Measurements from ENCODE around the gene KIF5C.

- no peak for TF ChIP-seq CTCF (IDR thresholded peaks at IDR 0.05; ENCODE audit: insufficient read depth, low read length)
- no peak for TF ChIP-seq GABPA (IDR thresholded peaks at IDR 0.05; ENCODE audit: low read depth)
- TF ChIP-seq REST (IDR thresholded peaks at IDR 0.05; ENCODE audit: insufficient replicate concordance, low read depth): no peak
- TF ChIP-seq POLR2AphosphoS5 (IDR thresholded peaks at IDR 0.05; ENCODE audit: low read depth): no peak
- no peak for TF ChIP-seq SPI1 (IDR thresholded peaks at IDR 0.05; ENCODE audit: borderline replicate concordance, low read depth)
These were observed 42.4 kb downstream of the KIF5C start for GRCh38 chr2:148917431-148917830.
